Muscle layer of duodenum (tissue), 2 donors: ENCODE data around the gene ISG15.
"Not testable (repeated sequence)": the region's sequence is repeated elsewhere in the genome, so short reads cannot be mapped to it uniquely, and the experiment has no call there.

ENCODE experiments used
- H3K27ac ChIP-seq: one replicate; pipeline ENCODE4 v1.7.0; 2013; ENCODE audit warnings: mild to moderate bottlenecking, low read length
- H3K27me3 ChIP-seq: one replicate; pipeline ENCODE4 v1.7.0; 2013; ENCODE audit warnings: low read depth, mild to moderate bottlenecking, control low read depth, low read length
- H3K36me3 ChIP-seq, 2 donors: one replicate each; pipeline ENCODE4 v1.7.0; 2013; ENCODE audit warnings: low read length in 2 of 2, control low read depth in 1 of 2, mild to moderate bottlenecking in 1 of 2; ENCODE audit not compliant: insufficient read depth in 2 of 2, control insufficient read depth in 1 of 2
- H3K4me1 ChIP-seq, 2 donors: one replicate each; pipeline ENCODE4 v1.7.0; 2013; ENCODE audit warnings: low read length in 2 of 2, mild to moderate bottlenecking in 2 of 2, control low read depth in 1 of 2, moderate library complexity in 1 of 2; ENCODE audit not compliant: insufficient read depth in 2 of 2, control insufficient read depth in 1 of 2
- H3K4me3 ChIP-seq, 2 donors: one replicate each; pipeline ENCODE4 v1.7.0; 2013; ENCODE audit warnings: low read length in 2 of 2, low read depth in 1 of 2, mild to moderate bottlenecking in 1 of 2
- H3K9me3 ChIP-seq, 2 donors: one replicate each; pipeline ENCODE4 v1.7.0; 2013; ENCODE audit warnings: low read length in 2 of 2, control low read depth in 1 of 2, mild to moderate bottlenecking in 1 of 2; ENCODE audit not compliant: control insufficient read depth in 1 of 2
- donor health status: healthy.

ISG15 gene

DNA sequence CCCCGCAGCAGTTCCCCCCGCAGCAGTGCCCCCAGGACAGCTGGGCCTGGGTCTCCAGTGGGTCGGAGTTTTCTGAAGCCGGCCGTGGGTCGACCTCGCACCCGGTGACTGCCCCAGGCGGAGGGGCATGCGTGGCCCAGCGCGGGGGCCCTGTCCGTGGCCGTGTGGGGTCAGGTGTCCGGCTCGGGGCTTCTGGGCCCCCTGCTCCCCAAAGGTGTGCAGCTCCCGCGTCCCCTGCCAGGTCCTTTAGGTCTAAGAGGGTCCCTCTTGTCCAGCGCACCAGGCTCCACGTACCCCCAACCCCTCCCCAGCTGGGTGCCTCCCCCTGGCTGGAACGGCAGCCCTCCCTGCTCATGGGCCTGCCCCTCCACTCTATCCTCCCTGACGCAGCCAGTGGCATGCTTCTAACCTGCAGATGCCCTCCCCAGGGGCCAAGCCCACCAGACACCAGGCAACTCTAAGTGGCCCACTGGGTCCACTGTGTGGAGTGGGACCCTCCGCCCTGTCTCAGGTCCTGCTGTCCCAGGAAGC lies 7.5 kb upstream of the ISG15 start:
- no peak overlapping the region for H3K4me3 ChIP-seq
- H3K4me1 ChIP-seq, result peaks cover 0 to 26% of the 10 kb centered on the region in 2 donors
- H3K27me3 ChIP-seq, result peaks cover 19% of the 10 kb centered on the region
- no peak overlapping the region for H3K27ac ChIP-seq
- no peaks in the 10 kb centered on the region for H3K36me3 ChIP-seq
- no peaks in the 10 kb centered on the region for H3K9me3 ChIP-seq

DNA sequence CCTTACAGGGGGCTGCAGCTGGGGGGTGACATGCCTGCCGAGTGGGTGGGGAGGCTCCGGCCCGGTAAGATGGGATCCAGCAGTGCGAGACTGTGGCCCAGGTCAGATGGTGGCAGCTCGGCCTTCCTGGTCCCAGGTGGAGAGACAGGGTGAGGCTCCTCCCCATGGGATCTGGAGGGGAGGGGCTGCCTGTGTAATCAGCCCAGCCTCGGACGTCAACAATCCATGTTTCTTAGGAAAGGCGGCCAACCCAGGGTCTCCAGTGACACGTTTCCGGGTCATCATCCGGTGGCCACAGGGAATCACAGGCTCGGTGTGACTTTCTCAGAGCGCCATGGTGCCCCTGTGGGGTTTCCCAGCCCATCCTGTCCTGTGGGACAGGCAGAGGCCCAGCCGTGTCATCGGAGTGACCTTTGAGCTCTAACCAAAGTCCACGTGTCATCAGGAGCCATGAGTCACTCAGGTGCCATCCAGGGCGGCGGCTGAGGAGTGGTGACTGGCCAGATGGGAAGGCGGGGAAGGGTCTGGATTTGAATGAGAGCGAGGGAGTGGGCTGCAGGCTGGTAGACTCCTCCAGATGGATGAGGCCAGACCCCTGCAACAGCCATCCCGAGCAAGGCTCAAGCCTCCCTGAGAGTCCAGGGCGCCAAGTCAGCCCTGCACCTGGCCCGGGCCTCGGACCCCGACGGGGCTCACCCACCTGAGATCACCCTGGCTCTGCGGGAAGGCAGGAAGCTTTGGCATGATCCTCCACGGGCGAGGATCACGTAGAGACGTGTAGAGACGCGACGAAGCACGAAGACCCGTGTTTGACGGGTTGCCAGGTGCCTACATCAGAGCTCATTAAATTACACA lies 6.8 kb upstream of the ISG15 start:
- peaks cover 15% of the 10 kb centered on the region for H3K27me3 ChIP-seq
- no peak overlapping the region for H3K27ac ChIP-seq
- no peaks in the 10 kb centered on the region for H3K36me3 ChIP-seq
- no peak overlapping the region for H3K4me3 ChIP-seq
- H3K9me3 ChIP-seq, result no peaks in the 10 kb centered on the region
- peaks cover 0 to 19% of the 10 kb centered on the region in 2 donors for H3K4me1 ChIP-seq

DNA sequence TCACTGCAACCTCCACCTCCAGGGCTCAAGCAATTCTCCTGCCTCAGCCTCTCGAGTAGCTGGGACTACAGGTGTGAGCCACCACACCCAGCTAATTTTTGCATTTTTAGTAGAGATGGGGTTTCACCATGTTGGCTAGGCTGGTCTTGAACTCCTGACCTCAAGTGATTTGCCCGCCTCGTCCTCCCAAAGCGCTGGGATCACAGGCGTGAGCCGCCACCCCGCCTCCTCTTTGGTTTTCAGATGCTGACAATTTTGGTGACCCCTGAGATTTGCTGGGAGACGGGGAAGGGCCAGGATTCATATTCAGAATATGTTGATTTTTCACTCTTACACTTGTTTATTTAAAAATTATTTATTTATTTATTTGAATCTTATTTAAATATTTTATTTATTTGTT lies 3.2 kb upstream of the ISG15 start:
- not testable (repeated sequence) for H3K4me3 ChIP-seq, H3K9me3 ChIP-seq, H3K36me3 ChIP-seq, H3K27ac ChIP-seq, H3K27me3 ChIP-seq
- H3K4me1 ChIP-seq, result peaks cover 0 to 24% of the 10 kb centered on the region in 2 donors

DNA sequence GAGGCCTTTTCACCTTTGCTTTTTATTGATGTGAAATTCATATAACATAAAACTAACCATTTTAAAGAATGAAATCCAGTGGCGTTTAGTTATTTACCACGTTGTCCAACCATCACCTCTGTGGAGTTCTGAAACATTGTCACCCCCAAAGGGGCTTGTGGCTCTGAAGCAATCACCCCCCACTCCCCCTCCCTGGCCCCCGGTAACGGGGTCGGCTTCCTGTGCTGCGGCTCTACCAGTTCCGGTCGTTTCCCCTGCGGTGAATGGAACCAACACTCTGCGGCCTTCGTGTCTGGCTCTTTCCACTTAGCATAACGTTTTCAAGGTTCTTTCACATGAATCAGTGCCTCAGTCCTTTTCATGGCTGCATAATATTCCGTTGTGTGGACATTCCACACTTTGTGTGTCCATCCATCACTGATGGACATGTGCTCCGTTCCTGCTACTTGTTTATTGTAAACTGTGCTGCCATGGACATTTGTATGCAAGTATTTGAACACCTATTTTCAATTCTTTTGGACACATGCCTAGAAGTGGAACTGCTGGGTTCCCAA lies 1.8 kb upstream of the ISG15 start:
- H3K4me3 ChIP-seq, result no peak overlapping the region
- no peaks in the 10 kb centered on the region for H3K36me3 ChIP-seq
- H3K9me3 ChIP-seq, result no peaks in the 10 kb centered on the region
- H3K27ac ChIP-seq, result no peak overlapping the region
- peaks cover 0 to 15% of the 10 kb centered on the region in 2 donors for H3K4me1 ChIP-seq
- no peaks in the 10 kb centered on the region for H3K27me3 ChIP-seq

DNA sequence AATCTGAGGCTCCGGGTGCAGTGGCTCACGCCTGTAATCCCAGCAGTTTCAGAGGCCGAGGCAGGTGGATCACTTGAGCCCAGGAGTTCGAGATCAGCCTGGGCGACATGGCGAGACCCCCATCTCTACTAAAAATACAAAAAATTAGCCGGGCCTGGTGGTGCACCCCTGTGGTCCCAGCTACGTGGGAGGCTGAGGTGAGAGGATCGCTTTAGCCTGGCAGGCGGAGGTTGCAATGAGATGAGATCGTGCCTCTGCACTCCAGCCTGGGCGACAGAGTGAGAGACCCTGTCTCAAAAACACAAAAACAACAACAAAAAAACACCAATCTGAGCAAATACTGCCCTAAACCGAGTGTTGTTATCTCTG lies 577 bp upstream of the ISG15 start:
- Histone ChIP-seq H3K4me3 (peak overlapping the region; percentile 73 to 79), H3K27ac (peak overlapping the region; percentile 67), H3K4me1 (peaks cover 0 to 15% of the 10 kb centered on the region in 2 donors)
- H3K36me3 ChIP-seq, H3K27me3 ChIP-seq, H3K9me3 ChIP-seq: not testable (repeated sequence)

DNA sequence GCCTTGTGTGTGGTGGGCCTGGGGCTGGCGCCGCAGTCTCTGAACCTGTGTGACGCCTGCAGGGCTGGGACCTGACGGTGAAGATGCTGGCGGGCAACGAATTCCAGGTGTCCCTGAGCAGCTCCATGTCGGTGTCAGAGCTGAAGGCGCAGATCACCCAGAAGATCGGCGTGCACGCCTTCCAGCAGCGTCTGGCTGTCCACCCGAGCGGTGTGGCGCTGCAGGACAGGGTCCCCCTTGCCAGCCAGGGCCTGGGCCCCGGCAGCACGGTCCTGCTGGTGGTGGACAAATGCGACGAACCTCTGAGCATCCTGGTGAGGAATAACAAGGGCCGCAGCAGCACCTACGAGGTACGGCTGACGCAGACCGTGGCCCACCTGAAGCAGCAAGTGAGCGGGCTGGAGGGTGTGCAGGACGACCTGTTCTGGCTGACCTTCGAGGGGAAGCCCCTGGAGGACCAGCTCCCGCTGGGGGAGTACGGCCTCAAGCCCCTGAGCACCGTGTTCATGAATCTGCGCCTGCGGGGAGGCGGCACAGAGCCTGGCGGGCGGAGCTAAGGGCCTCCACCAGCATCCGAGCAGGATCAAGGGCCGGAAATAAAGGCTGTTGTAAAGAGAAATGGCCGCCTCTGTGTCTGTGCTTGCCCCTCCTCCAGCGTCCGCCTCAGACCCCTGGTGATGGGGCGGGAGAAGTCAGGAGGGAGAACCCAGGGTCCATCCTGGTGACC lies 788 bp downstream of the ISG15 start:
- Histone ChIP-seq H3K9me3 (no peaks in the 10 kb centered on the region), H3K36me3 (no peaks in the 10 kb centered on the region)

DNA sequence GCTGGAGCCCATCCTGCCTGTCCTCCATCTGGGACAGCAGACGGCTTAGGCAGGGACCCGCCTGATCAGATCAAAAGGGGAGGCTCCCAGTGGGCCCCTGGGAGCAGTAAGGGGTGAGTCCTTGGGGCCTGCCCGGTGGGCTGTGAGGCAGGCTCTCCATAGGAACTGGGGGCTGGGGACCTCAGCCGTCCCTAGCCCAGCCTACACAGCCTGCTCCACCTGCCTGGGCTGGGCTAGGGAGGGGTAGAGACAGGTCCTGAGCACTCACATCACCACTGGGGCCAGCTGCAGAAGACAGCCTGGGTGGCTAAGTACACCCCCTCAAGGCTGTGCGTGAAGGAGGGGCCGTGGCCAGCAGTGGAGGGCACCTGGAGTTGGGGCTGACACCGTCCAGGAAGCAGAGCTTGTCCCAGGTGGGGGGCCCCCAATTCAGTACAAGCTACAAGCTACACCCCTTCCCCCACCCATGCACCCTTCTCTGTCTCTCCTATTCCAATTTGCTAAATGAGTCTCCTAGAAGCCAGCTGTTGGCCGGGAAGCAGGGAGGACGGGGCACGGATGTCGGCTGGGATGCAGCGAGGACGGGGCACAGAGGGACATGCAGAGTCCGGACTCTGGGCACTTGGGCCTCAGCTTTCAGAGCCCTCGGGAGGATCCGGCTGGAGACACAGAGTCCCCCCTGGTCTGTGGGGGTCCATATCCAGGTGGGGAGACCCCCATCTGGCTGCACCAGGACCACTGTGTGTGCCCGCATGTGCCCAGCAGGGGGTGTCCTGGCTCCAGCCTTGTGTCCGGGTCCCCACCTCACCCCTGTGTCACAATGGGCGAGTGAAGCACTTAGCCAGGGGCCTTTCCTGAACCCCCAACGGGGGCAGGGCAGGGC lies 1.7 kb downstream of the ISG15 start:
- Histone ChIP-seq H3K27ac (no peak overlapping the region), H3K4me3 (no peak overlapping the region), H3K9me3 (no peaks in the 10 kb centered on the region), H3K36me3 (no peaks in the 10 kb centered on the region), H3K27me3 (no peaks in the 10 kb centered on the region), H3K4me1 (peaks cover 0 to 18% of the 10 kb centered on the region in 2 donors)

More for the DNA sequence above, 788 bp downstream of the ISG15 start:
- Histone ChIP-seq H3K4me1 (peaks cover 0 to 17% of the 10 kb centered on the region in 2 donors), H3K27me3 (no peaks in the 10 kb centered on the region), H3K27ac (peak overlapping the region; percentile 67), H3K4me3 (peak overlapping the region; percentile 73 to 79)

DNA sequence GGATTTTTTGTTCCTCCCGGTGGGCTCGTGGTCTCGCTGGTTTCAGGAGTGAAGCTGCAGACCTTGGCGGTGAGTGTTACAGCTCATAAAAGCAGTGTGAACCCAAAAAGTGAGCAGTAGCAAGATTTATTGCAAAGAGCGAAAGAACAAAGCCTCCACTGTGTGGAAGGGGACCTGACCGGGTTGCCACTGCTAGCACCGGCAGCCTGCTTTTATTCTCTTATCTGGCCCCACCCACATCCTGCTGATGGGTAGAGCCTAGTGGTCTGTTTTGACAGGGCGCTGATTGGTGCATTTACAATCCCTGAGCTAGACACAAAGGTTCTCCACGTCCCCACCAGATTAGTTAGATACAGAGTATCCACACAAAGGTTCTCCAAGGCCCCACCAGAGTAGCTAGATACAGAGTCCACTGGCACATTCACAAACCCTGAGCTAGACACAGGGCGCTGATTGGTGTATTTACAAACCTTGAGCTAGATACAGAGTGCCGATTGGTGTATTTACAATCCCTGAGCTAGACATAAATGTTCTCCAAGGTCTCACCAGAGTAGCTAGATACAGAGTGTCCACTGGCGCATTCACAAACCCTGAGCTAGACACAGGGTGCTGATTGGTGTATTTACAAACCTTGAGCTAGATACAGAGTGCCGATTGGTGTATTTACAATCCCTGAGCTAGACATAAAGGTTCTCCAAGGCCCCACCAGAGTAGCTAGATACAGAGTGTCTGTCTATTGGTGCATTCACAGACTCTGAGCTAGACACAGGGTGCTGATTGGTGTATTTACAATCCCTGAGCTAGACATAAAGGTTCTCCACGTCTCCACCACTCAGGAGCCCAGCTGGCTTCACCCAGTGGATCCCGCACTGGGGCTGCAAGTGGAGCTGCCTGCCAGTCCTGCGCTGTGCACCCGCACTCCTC lies 4.4 kb downstream of the ISG15 start:
- H3K36me3 ChIP-seq, H3K27ac ChIP-seq, H3K27me3 ChIP-seq, H3K9me3 ChIP-seq, H3K4me3 ChIP-seq: not testable (repeated sequence)
- H3K4me1 ChIP-seq, result peaks cover 0 to 30% of the 10 kb centered on the region in 2 donors

DNA sequence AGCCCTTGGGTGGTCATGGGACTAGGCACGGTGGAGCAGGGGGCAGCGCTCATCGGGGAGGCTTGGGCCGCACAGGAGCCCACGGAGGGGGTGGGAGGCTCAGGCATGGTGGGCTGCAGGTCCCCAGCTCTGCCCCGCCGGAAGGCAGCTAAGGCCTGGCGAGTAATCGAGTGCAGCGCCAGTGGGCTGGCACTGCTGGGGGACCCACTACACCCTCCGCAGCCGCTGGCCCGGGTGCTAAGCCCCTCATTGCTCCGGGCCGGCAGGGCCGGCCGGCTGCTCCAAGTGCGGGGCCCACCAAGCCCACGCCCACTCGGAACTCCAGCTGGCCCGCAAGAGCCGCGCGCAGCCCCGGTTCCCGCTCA lies 5.0 kb downstream of the ISG15 start:
- not testable (repeated sequence) for H3K27ac ChIP-seq, H3K4me3 ChIP-seq, H3K9me3 ChIP-seq, H3K27me3 ChIP-seq, H3K36me3 ChIP-seq
- peaks cover 0 to 30% of the 10 kb centered on the region in 2 donors for H3K4me1 ChIP-seq
